Ovary (tissue), 9 donors: ENCODE measurements around the gene STRN4. TPM values are rescaled to one million over a fixed set of nuclear protein-coding genes. Genes with fewer than 3 reads are reported as not detected.

Source experiments
- DNase-seq, 5 donors: peaks; one replicate each; pipeline ENCODE4 v3.0.0-alpha.2; 2019 to 2020
- H3K27ac ChIP-seq, 2 donors: fragments of 200-600 bp; one replicate each; pipeline versions ENCODE4 v1.5.1 to v1.8.0; 2019 to 2022
- H3K27me3 ChIP-seq: fragments of 200-600 bp; one replicate; pipeline ENCODE4 v1.8.0; 2022
- H3K36me3 ChIP-seq: fragments of 200-600 bp; sonication (generic); one replicate; pipeline ENCODE4 v1.5.1; 2019
- H3K4me1 ChIP-seq: one replicate; pipeline ENCODE4 v1.8.1; 2013; ENCODE audit warnings: mild to moderate bottlenecking, moderate library complexity; ENCODE audit not compliant: insufficient read depth
- H3K4me3 ChIP-seq: fragments of 200-600 bp; sonication (generic); one replicate; pipeline ENCODE4 v1.5.1; 2017
- H3K9me3 ChIP-seq, 2 donors: fragments of 200-600 bp in 1 of 2; sonication (generic) in 1 of 2; one replicate each; pipeline versions ENCODE4 v1.5.1 to v1.8.1; 2013 to 2019; ENCODE audit warnings: mild to moderate bottlenecking in 1 of 2, moderate library complexity in 1 of 2
- CTCF ChIP-seq, 3 donors: fragments of 450-650 bp in 2 of 3; fragments of 200-600 bp in 1 of 3; IDR thresholded peaks; one replicate each; pipeline versions ENCODE4 v1.5.1 to v1.8.0; 2016 to 2022; ENCODE audit warnings: antibody characterized with exemption in 3 of 3, mild to moderate bottlenecking in 1 of 3
- EP300 ChIP-seq: sonication (generic); formaldehyde crosslinking; IDR thresholded peaks from one replicate; pipeline ENCODE4 v1.6.1; 2017; ENCODE audit warnings: antibody characterized with exemption
- POLR2A ChIP-seq: fragments of 450-650 bp; IDR thresholded peaks from one replicate; pipeline ENCODE4 v1.6.1; 2017; ENCODE audit warnings: antibody characterized with exemption, mild to moderate bottlenecking, moderate library complexity
- WGBS, 3 donors: extraction: QIAGEN DNeasy Blood & Tissue Kit in 1 of 3; methylation state at CpG; one replicate each; pipeline versions ENCODE4 v1.1.5 to v1.1.7; 2013 to 2017; 5-methylcytosine and 5-hydroxymethylcytosine counted together
- intact Hi-C, 4 donors: fragments of 100-400 bp; cut with DNase I; formaldehyde crosslinking; loops; one replicate each; pipeline versions ENCODE4 v1.11.0 to v1.15.1; 2022 to 2023
- polyA plus RNA-seq, 2 donors: library from polyadenylated mRNA; stranded (reverse); fragments of 200-250 nt in 1 of 2; fragments of 350-450 nt in 1 of 2; fragmentation: Illumina TruSeq in 1 of 2; extraction: RNeasy Lipid Tissue Mini Kit (QIAGEN cat#74804) in 1 of 2; gene quantifications; one replicate each; pipeline ENCODE4 v1.2.3, GENCODE V29; 2013 to 2014
- total RNA-seq, 7 donors: library from RNA; depleted of rRNA in 2 of 7; stranded (reverse); fragments of >200 nt in 2 of 7; fragmentation: NEBNext Ultra II Directional in 3 of 7; extraction: Animal tissue kit (Norgen Biotek cat#: 25700) in 3 of 7; gene quantifications; one replicate each; pipeline versions ENCODE4 v1.1.0 to v1.2.4, GENCODE V29; 2016 to 2023
- donor health status: DM: no; HTN: no; CAD: no; lungs with moderate emphysema.
- donor health status: DM: no; HTN: no; CAD: no.
- donor health status: Bipolar disorder and iron deficiency.
- donor health status: DM: yes; HTN: yes; CAD: no.
- donor health status: DM: no; HTN: no; CAD: no.
- donor health status: DM: yes; HTN: yes; CAD: no.

Gene STRN4
- total and polyA plus RNA-seq, 9 donors, result 34.8 to 85.3 (median 59.1) TPM

GRCh38 chr19:46730187-46730586, 16.1 kb downstream of the STRN4 start:
- H3K36me3 ChIP-seq, result no peaks in the 10 kb centered on the region
- WGBS, 3 donors, result 86 to 94% (median 88%) methylated on average over 8 to 9 of the region's 9 CpGs
- no peak for DNase-seq
- no peaks in the 10 kb centered on the region for H3K4me1 ChIP-seq
- no peaks in the 10 kb centered on the region for H3K9me3 ChIP-seq
- no peaks in the 10 kb centered on the region for H3K27me3 ChIP-seq
- intact Hi-C loops, result no loop called here
- TF ChIP-seq CTCF (IDR thresholded peaks at IDR 0.05) (no peak), POLR2A (no peak), EP300 (no peak)
- H3K4me3 ChIP-seq, result no peak overlapping the region
- no peak overlapping the region for H3K27ac ChIP-seq

- Histone ChIP-seq H3K27ac (no peak overlapping the region), H3K27me3 (no peaks in the 10 kb centered on the region), H3K36me3 (no peaks in the 10 kb centered on the region), H3K9me3 (no peaks in the 10 kb centered on the region), H3K4me3 (no peak overlapping the region), H3K4me1 (no peaks in the 10 kb centered on the region)
- TF ChIP-seq EP300, result no peak
- no peak for TF ChIP-seq POLR2A
- TF ChIP-seq CTCF (IDR thresholded peaks at IDR 0.05), result no peak
- 78 to 88% (median 85%) methylated on average over 7 of the region's 7 CpGs for WGBS, 3 donors
- DNase-seq, result no peak
- intact Hi-C loops, result loop anchor here in 1 of 4 donors (2.0 kb wide), 1 partner anchor 25 kb away; no protein-coding TSS in a partner anchor
Observed at GRCh38 chr19:46729696-46730095, 16.6 kb downstream of the STRN4 start.

DNA sequence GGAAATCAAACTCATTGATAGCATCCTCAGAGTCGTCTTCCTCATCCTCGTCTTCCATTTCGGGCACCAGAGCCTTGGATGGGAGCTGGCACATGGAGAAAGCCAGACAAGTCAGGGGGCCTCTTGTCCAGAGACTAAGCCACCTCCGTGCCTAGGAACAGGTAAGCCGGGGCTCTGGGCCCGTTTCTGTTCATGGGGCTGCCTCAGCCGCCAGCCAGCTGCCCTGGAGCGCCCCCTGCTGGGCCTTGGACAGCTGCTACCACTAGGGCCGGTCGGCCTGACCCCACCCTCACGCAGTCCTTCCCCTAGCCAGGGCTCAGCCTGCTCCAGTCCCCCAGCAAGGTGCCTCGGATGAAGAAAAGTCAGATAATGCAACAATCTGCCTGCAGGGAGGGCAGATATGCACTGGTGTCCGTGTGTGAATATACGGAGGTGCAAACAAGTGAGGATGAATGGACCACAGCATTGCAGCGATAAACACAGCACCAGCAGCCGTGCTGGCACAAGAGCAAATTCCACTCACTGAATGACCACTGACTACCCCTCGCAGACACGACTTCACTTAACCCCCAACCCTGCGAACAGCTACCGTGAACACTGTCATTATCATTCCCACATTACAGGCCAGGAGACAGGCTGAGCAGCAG, 17.4 kb downstream of the STRN4 start:
- H3K4me1 ChIP-seq, result no peaks in the 10 kb centered on the region
- TF ChIP-seq POLR2A (no peak), CTCF (IDR thresholded peaks at IDR 0.05) (peak; percentile 81 to 97 (median 89)), EP300 (no peak)
- intact Hi-C loops, result loop anchor here in 1 of 4 donors (2.0 kb wide), 1 partner anchor 24 kb away; no protein-coding TSS in a partner anchor
- H3K9me3 ChIP-seq, result no peaks in the 10 kb centered on the region
- H3K4me3 ChIP-seq, result no peak overlapping the region
- peak overlapping the region; percentile 6 to 39 for H3K27ac ChIP-seq
- H3K36me3 ChIP-seq, result no peaks in the 10 kb centered on the region
- DNase-seq, result peak; percentile 65 to 86 (median 81)
- no peaks in the 10 kb centered on the region for H3K27me3 ChIP-seq
- 24 to 34% (median 28%) methylated on average over 20 of the region's 20 CpGs for WGBS, 3 donors

DNA sequence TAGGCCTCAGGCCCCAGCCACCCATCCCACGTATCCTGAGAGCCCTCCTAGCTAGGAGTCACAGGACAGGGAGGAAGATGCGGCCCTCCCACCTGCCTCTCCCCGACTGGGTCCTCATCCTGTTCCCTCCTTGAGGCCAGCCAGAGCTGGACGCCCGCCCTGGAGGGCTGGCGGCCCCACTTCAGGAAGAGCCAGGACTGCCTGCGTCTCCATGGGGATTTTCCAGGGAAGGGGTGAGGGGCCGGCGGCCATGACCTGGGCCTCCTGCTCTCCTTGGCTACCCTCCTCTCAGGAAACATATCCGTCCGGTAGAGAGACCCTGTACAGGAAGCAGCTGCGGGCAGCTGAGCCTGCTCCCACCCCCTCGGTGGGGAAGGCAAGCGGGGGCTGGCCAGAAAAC, 18.0 kb downstream of the STRN4 start:
- WGBS, 3 donors, result 20 to 35% (median 22%) methylated on average over 13 to 14 of the region's 14 CpGs
- Histone ChIP-seq H3K4me1 (no peaks in the 10 kb centered on the region), H3K27me3 (no peaks in the 10 kb centered on the region), H3K4me3 (no peak overlapping the region), H3K27ac (peak overlapping the region; percentile 6 to 39), H3K36me3 (no peaks in the 10 kb centered on the region), H3K9me3 (no peaks in the 10 kb centered on the region)
- no peak for TF ChIP-seq EP300
- no peak for TF ChIP-seq POLR2A
- TF ChIP-seq CTCF (IDR thresholded peaks at IDR 0.05), result no peak
- peak; percentile 48 to 73 (median 56) for DNase-seq
- intact Hi-C loops, result loop anchor here in 1 of 4 donors (2.0 kb wide), 1 partner anchor 23 kb away; no protein-coding TSS in a partner anchor
